Spleen (tissue), 7 donors: ENCODE results near the gene NUP155.

Experiments used
- POLR2A ChIP-seq, 3 donors: fragments of 450-650 bp; IDR thresholded peaks; one replicate each; pipeline ENCODE4 v1.5.1; 2017; ENCODE audit warnings: antibody characterized with exemption in 3 of 3, mild to moderate bottlenecking in 1 of 3
- TF ChIP-seq, protein P1 (sequence below), 11 experiments: fragments of 200-600 bp in 7 of 11; fragments of 450-650 bp in 4 of 11; sonication (generic) in 4 of 11; IDR thresholded peaks in 8 of 11; conservative IDR thresholded peaks in 3 of 11; 1 replicate in 7 of 11; 2 replicates in 4 of 11; pipeline versions ENCODE4 v1.4.0 to v1.8.0; 2016 to 2021; ENCODE audit warnings: antibody characterized with exemption in 11 of 11, inconsistent platforms in 4 of 11, mild to moderate bottlenecking in 1 of 11
- donor health status: DM: no; HTN: no; CAD: no; lungs with moderate emphysema.
- donor health status: DM: no; HTN: no; CAD: no.
- donor health status: DM: no; HTN: no; CAD: no.

DNA sequence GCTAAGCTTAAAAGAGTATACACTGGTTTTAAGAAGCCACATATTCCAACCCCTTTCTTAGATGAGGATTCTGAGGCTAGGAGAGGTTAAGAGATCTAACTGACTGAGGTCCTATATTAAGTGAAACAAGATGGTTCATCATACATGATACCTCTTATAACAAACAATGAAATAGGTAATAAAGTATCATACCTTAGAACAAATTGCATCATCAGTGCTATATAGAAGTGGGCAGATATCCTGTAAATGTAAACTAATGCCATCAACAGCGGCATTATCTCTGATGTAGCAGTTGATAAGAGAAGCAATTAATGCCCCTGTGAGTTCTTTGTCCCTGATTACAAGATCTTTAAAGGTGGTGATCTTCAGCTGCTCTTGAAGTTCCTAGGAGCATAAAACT lies 60.5 kb downstream of the NUP155 start:
- TF ChIP-seq POLR2A (IDR thresholded peaks at IDR 0.05) = no peak
- TF ChIP-seq, protein P1, sequence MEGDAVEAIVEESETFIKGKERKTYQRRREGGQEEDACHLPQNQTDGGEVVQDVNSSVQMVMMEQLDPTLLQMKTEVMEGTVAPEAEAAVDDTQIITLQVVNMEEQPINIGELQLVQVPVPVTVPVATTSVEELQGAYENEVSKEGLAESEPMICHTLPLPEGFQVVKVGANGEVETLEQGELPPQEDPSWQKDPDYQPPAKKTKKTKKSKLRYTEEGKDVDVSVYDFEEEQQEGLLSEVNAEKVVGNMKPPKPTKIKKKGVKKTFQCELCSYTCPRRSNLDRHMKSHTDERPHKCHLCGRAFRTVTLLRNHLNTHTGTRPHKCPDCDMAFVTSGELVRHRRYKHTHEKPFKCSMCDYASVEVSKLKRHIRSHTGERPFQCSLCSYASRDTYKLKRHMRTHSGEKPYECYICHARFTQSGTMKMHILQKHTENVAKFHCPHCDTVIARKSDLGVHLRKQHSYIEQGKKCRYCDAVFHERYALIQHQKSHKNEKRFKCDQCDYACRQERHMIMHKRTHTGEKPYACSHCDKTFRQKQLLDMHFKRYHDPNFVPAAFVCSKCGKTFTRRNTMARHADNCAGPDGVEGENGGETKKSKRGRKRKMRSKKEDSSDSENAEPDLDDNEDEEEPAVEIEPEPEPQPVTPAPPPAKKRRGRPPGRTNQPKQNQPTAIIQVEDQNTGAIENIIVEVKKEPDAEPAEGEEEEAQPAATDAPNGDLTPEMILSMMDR (IDR thresholded peaks at IDR 0.05 in 8 of 11, conservative IDR thresholded peaks at IDR 0.05 in 3 of 11) = no peak
